GM12878 (cell line): ENCODE data around the gene FYB1. TPM values are rescaled to one million over a fixed set of nuclear protein-coding genes. Genes with fewer than 3 reads are reported as not detected.

Experiments
- ATAC-seq: fragments of 200-7000 bp; cut with Tn5 transposase; 3 replicates; pipeline ENCODE4 v1.9.1; 2020; ENCODE audit warnings: mild to moderate bottlenecking, moderate library complexity
- BruUV-seq: library from RNA; stranded (reverse); fragments of 400-500 nt; replicated peaks from 2 replicates; lab custom pipeline; 2021; lab: Mats Ljungman, UMichigan
- CTCF ChIA-PET: fragments of 300-600 bp; sonication (Branson Sonifier 250); formaldehyde crosslinking; extraction: SDS; loops from one replicate; lab custom pipeline; 2021; ENCODE audit warnings: inconsistent platforms; lab: Yijun Ruan, JAX
- POLR2A ChIA-PET: fragments of 350-600 bp; formaldehyde crosslinking; extraction: SDS; loops from one replicate; lab custom pipeline; 2021; ENCODE audit warnings: inconsistent platforms; lab: Charles Lee
- RAD21 ChIA-PET: fragments of 300-600 bp; sonication (Branson Sonifier 250); formaldehyde crosslinking; loops from one replicate; lab custom pipeline; 2023; ENCODE audit warnings: antibody characterized with exemption; ENCODE audit not compliant: unreplicated experiment; lab: Charles Lee
- SMC1A ChIA-PET: fragments of 300-600 bp; sonication (Branson Sonifier 250); formaldehyde crosslinking; loops from one replicate; lab custom pipeline; 2023; ENCODE audit not compliant: unreplicated experiment, uncharacterized antibody; lab: Charles Lee
- DNase-seq: peaks from one replicate; pipeline ENCODE4 v3.0.0-alpha.2; 2011; ENCODE audit warnings: low read depth, low spot score
- FAIRE-seq: peaks from 3 replicates; lab custom pipeline; 2011; peaks lifted over from hg19 to GRCh38; lab: Jason Lieb, UNC
- H2AFZ ChIP-seq: 2 replicates; pipeline ENCODE4 v1.6.0; 2011; ENCODE audit warnings: low read depth, low read length, control low read depth; ENCODE audit not compliant: control insufficient read depth
- H3K27ac ChIP-seq: 2 replicates; pipeline ENCODE4 v1.5.1; 2011; ENCODE audit warnings: control low read depth; ENCODE audit not compliant: control insufficient read depth, insufficient read depth
- H3K27me3 ChIP-seq, 2 experiments: replicated peaks in 1 of 2; 2 replicates each; pipeline versions ENCODE4 v1.6.0 to v1.6.1; 2011; ENCODE audit warnings: low read length in 1 of 2; ENCODE audit not compliant: control insufficient read depth in 2 of 2, insufficient read depth in 2 of 2
- H3K36me3 ChIP-seq, 2 experiments: 2 replicates each; pipeline ENCODE4 v1.5.1; 2011; ENCODE audit warnings: low read length in 1 of 2; ENCODE audit not compliant: control insufficient read depth in 2 of 2, insufficient read depth in 2 of 2
- H3K4me1 ChIP-seq: 2 replicates; pipeline ENCODE4 v1.6.1; 2011; ENCODE audit warnings: mild to moderate bottlenecking, low read length, moderate library complexity, mixed read lengths; ENCODE audit not compliant: control insufficient read depth, insufficient read depth
- H3K4me2 ChIP-seq: 2 replicates; pipeline ENCODE4 v1.6.0; 2011; ENCODE audit warnings: control low read depth; ENCODE audit not compliant: control insufficient read depth, insufficient read depth
- H3K4me3 ChIP-seq: fragments of 200-600 bp; sonication (generic); 2 replicates; pipeline ENCODE4 v1.5.1; 2016
- H3K79me2 ChIP-seq: 2 replicates; pipeline ENCODE4 v1.6.0; 2011; ENCODE audit warnings: low read length; ENCODE audit not compliant: control insufficient read depth, insufficient read depth
- H3K9ac ChIP-seq: 2 replicates; pipeline ENCODE4 v1.8.0; 2011; ENCODE audit warnings: low read length, control low read depth, mixed read lengths; ENCODE audit not compliant: control insufficient read depth, insufficient read depth
- H3K9me3 ChIP-seq: replicated peaks from 3 replicates; pipeline ENCODE4 v1.5.1; 2011; ENCODE audit warnings: mild to moderate bottlenecking, low read length; ENCODE audit not compliant: control insufficient read depth, insufficient read depth
- H4K20me1 ChIP-seq: 2 replicates; pipeline ENCODE4 v1.6.0; 2011; ENCODE audit not compliant: control insufficient read depth, insufficient read depth
- ATF7 ChIP-seq: fragments of 450-650 bp; IDR thresholded peaks from 2 replicates; pipeline ENCODE4 v1.6.1; 2016; ENCODE audit warnings: low read depth, mild to moderate bottlenecking
- BCL3 ChIP-seq: IDR thresholded peaks from 2 replicates; pipeline ENCODE4 v1.6.1; 2011; ENCODE audit warnings: borderline replicate concordance, low read depth, mild to moderate bottlenecking, moderate library complexity, low read length; ENCODE audit not compliant: insufficient read depth, poor library complexity, severe bottlenecking
- NFIC ChIP-seq: IDR thresholded peaks from 2 replicates; pipeline ENCODE4 v1.6.1; 2012; ENCODE audit warnings: low read depth, mild to moderate bottlenecking, inconsistent platforms, low read length, moderate library complexity
- NR2F1 ChIP-seq: fragments of 450-650 bp; conservative IDR thresholded peaks from 2 replicates; pipeline ENCODE4 v1.6.1; 2017; ENCODE audit warnings: mild to moderate bottlenecking
- RAD51 ChIP-seq: fragments of 450-650 bp; IDR thresholded peaks from 2 replicates; pipeline ENCODE4 v1.6.1; 2016; ENCODE audit warnings: moderate library complexity, mild to moderate bottlenecking, inconsistent platforms
- SREBF2 ChIP-seq: IDR thresholded peaks from 2 replicates; pipeline ENCODE4 v1.6.1; 2012; ENCODE audit warnings: mild to moderate bottlenecking, low read length
- TAF1 ChIP-seq: IDR thresholded peaks from 2 replicates; pipeline ENCODE4 v1.6.1; 2011; ENCODE audit warnings: mild to moderate bottlenecking, low read depth, low read length, borderline replicate concordance
- TARDBP ChIP-seq: IDR thresholded peaks from 2 replicates; pipeline ENCODE4 v1.6.1; 2016; ENCODE audit warnings: borderline replicate concordance
- ZNF622 ChIP-seq: fragments of 450-650 bp; IDR thresholded peaks from 2 replicates; pipeline ENCODE4 v1.6.1; 2017; ENCODE audit warnings: mild to moderate bottlenecking, inconsistent platforms
- WGBS: methylation state at CpG from one replicate; pipeline ENCODE4 v1.1.6; 2016; ENCODE audit warnings: low lambda C conversion rate; ENCODE audit not compliant: insufficient replicate concordance, insufficient coverage; ENCODE audit errors: missing lambda C conversion rate; 5-methylcytosine and 5-hydroxymethylcytosine counted together
- in situ Hi-C: fragments of 300-500 bp; cut with MboI; formaldehyde crosslinking; loops from 9 replicates; pipeline ENCODE4 v1.14.3; 2018; ENCODE audit warnings: mixed read lengths
- intact Hi-C: fragments of 100-400 bp; cut with micrococcal nuclease; formaldehyde crosslinking; loops from one replicate; pipeline ENCODE4 v1.14.2; 2022; ENCODE audit not compliant: unreplicated experiment
- polyA plus RNA-seq, 11 experiments: library from polyadenylated mRNA; depleted of rRNA in 4 of 11; unstranded in 6 of 11; stranded (reverse) in 5 of 11; fragments of >200 nt; fragmentation: Nextera tagmentation in 4 of 11; fragmentation: Illumina TruSeq in 1 of 11; extraction: Ambion mirVana in 4 of 11; extraction: Trizol in 1 of 11; gene quantifications; 1 replicate in 1 of 11; 2 replicates in 10 of 11; pipeline versions ENCODE4 v1.2.1 to v1.2.3, GENCODE V29; 2011 to 2016; ENCODE audit warnings: inconsistent platforms in 2 of 11, missing spikeins in 2 of 11, low read depth in 1 of 11
- total RNA-seq, 4 experiments: library from RNA; depleted of rRNA in 3 of 4; stranded (reverse); fragments of >200 nt in 3 of 4; fragmentation: Illumina TruSeq in 1 of 4; extraction: Trizol in 1 of 4; gene quantifications; 2 replicates each; pipeline versions ENCODE4 v1.2.1 to v1.2.3, GENCODE V29; 2013 to 2021
- TF ChIP-seq, protein P1 (sequence below): IDR thresholded peaks from 2 replicates; pipeline ENCODE4 v1.6.1; 2011; ENCODE audit warnings: borderline replicate concordance, low read depth, mild to moderate bottlenecking, moderate library complexity, mixed read lengths, low read length; ENCODE audit not compliant: insufficient read depth; ENCODE audit errors: extremely low read length
- TF ChIP-seq, protein P2 (sequence below): fragments of 150-350 bp; IDR thresholded peaks from 2 replicates; pipeline ENCODE4 v1.6.1; 2016; ENCODE audit warnings: low read depth, low read length

The FYB1 gene
- total and polyA plus RNA-seq, 10 of the 15 experiments (the other 5 are each of a cell fraction or from before 2014, with no cell fraction given), result 0.06 to 4.3 (median 0.25) TPM; not detected in 2

DNA sequence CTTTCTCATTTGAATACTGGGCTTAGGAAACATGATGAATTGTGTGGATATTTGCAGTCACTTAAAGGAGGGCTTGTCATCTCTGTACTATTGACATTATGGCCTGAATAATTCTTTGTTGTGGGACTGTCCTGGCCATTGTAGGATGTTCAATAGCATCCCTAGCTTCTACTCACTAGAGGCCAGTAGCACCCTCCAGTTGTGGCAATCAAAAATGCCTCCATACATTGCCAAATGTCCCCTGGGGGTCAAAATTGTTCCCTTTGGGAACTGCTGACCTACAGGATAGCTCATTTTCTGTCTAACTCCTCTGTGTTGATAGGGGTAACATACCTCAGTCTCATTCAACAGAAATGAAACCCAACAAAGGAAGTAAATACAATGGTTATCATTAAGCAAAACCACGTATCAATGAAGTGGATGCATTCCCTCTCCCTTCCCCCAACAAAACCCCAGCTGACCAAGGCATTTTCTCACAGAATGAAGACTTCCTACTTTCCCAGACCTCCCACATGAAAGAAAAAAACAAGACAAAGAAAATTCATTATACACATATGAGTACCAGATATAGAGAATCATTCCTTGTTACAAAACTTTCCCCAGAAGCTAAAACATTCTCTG lies 18.1 kb downstream of the FYB1 start:
- Histone ChIP-seq H3K9ac (no peak overlapping the region), H3K27me3 (no peaks in the 10 kb centered on the region), H2AFZ (no peak overlapping the region), H3K4me1 (no peaks in the 10 kb centered on the region)
- 33% methylated on average over 1 of the region's 1 CpG for WGBS
- ChIA-PET POLR2A (interaction anchor here (1.5 kb wide), 1 partner anchor 10 kb away, joined by 5 read pairs; no protein-coding TSS in a partner anchor), RAD21 (interaction anchor here (0.9 to 1.0 kb wide), 2 partner anchors 16 to 51 kb away, joined by 3 read pairs; no protein-coding TSS in a partner anchor)
- intact Hi-C loops, result no loop called here
- in situ Hi-C loops, result no loop called here
- FAIRE-seq, result no peak
- TF ChIP-seq TARDBP (no peak), RAD51 (no peak), TAF1 (no peak), ATF7 (no peak), BCL3 (no peak), NR2F1 (no peak), SREBF2 (no peak), NFIC (no peak), ZNF622 (no peak)
- TF ChIP-seq, protein P1, sequence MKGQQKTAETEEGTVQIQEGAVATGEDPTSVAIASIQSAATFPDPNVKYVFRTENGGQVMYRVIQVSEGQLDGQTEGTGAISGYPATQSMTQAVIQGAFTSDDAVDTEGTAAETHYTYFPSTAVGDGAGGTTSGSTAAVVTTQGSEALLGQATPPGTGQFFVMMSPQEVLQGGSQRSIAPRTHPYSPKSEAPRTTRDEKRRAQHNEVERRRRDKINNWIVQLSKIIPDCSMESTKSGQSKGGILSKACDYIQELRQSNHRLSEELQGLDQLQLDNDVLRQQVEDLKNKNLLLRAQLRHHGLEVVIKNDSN, result no peak
- TF ChIP-seq, protein P2, sequence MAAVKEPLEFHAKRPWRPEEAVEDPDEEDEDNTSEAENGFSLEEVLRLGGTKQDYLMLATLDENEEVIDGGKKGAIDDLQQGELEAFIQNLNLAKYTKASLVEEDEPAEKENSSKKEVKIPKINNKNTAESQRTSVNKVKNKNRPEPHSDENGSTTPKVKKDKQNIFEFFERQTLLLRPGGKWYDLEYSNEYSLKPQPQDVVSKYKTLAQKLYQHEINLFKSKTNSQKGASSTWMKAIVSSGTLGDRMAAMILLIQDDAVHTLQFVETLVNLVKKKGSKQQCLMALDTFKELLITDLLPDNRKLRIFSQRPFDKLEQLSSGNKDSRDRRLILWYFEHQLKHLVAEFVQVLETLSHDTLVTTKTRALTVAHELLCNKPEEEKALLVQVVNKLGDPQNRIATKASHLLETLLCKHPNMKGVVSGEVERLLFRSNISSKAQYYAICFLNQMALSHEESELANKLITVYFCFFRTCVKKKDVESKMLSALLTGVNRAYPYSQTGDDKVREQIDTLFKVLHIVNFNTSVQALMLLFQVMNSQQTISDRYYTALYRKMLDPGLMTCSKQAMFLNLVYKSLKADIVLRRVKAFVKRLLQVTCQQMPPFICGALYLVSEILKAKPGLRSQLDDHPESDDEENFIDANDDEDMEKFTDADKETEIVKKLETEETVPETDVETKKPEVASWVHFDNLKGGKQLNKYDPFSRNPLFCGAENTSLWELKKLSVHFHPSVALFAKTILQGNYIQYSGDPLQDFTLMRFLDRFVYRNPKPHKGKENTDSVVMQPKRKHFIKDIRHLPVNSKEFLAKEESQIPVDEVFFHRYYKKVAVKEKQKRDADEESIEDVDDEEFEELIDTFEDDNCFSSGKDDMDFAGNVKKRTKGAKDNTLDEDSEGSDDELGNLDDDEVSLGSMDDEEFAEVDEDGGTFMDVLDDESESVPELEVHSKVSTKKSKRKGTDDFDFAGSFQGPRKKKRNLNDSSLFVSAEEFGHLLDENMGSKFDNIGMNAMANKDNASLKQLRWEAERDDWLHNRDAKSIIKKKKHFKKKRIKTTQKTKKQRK, result no peak
- TF ChIP-seq, all 136 proteins: peak for 0
- H3K27ac ChIP-seq, result no peak overlapping the region
- H3K79me2 ChIP-seq, result no peaks in the 10 kb centered on the region
- no peak overlapping the region for H3K4me2 ChIP-seq
- no peaks in the 10 kb centered on the region for H3K36me3 ChIP-seq
- DNase-seq (no peak), ATAC-seq (no peak; the same call in 1 of the 3 replicates)
- CTCF ChIA-PET, result interaction anchor here (0.6 to 2.1 kb wide), 6 partner anchors 15 to 255 kb away, joined by 3 to 9 read pairs (median 4); no protein-coding TSS in a partner anchor
- H4K20me1 ChIP-seq, result no peaks in the 10 kb centered on the region
- H3K4me3 ChIP-seq, result no peak overlapping the region
- no TSS peak for BruUV-seq
- H3K9me3 ChIP-seq, result no peaks in the 10 kb centered on the region
- SMC1A ChIA-PET, result interaction anchor here (1.0 to 2.4 kb wide), 4 partner anchors 10 to 24 kb away, joined by 4 to 9 read pairs (median 6); no protein-coding TSS in a partner anchor
